Astrocyte (in vitro differentiated cells and primary cell): Measurements from ENCODE around the gene ATP5PB. TPM values are rescaled to one million over a fixed set of nuclear protein-coding genes. Genes with fewer than 3 reads are reported as not detected.

Experiments used
- DNase-seq: peaks from one replicate; pipeline ENCODE4 v3.0.0-alpha.2; 2010; ENCODE audit warnings: low read depth
- FAIRE-seq: peaks from 2 replicates; lab custom pipeline; 2011; peaks lifted over from hg19 to GRCh38; lab: Jason Lieb, UNC
- H2AFZ ChIP-seq: 2 replicates; pipeline ENCODE4 v1.6.0; 2012; ENCODE audit warnings: low read depth, low read length, inconsistent platforms
- H3K27ac ChIP-seq: 2 replicates; pipeline ENCODE4 v1.5.1; 2011; ENCODE audit warnings: low read depth, low read length, inconsistent platforms
- H3K27me3 ChIP-seq: 2 replicates; pipeline ENCODE4 v1.6.0; 2011; ENCODE audit warnings: low read length, inconsistent platforms; ENCODE audit not compliant: insufficient read depth
- H3K36me3 ChIP-seq: 2 replicates; pipeline ENCODE4 v1.5.1; 2011; ENCODE audit warnings: low read length, inconsistent platforms; ENCODE audit not compliant: insufficient read depth
- H3K4me1 ChIP-seq: 2 replicates; pipeline ENCODE4 v1.5.1; 2011; ENCODE audit warnings: low read length, inconsistent platforms; ENCODE audit not compliant: insufficient read depth
- H3K4me2 ChIP-seq: 2 replicates; pipeline ENCODE4 v1.6.0; 2012; ENCODE audit warnings: low read length, inconsistent platforms
- H3K4me3 ChIP-seq: 2 replicates; pipeline ENCODE4 v1.5.1; 2011; ENCODE audit warnings: low read depth, mild to moderate bottlenecking, low read length, inconsistent platforms; ENCODE audit not compliant: insufficient read depth
- H3K79me2 ChIP-seq: 2 replicates; pipeline ENCODE4 v1.6.0; 2012; ENCODE audit warnings: mild to moderate bottlenecking, low read length, inconsistent platforms; ENCODE audit not compliant: insufficient read depth
- H3K9ac ChIP-seq: 2 replicates; pipeline ENCODE4 v1.6.0; 2012; ENCODE audit warnings: mild to moderate bottlenecking, low read length, inconsistent platforms
- H3K9me3 ChIP-seq: 2 replicates; pipeline ENCODE4 v1.5.1; 2012; ENCODE audit warnings: low read depth, mild to moderate bottlenecking, low read length, inconsistent platforms; ENCODE audit not compliant: insufficient read depth
- H4K20me1 ChIP-seq: 2 replicates; pipeline ENCODE4 v1.6.0; 2012; ENCODE audit warnings: low read length, inconsistent platforms; ENCODE audit not compliant: insufficient read depth
- H3K27ac Mint-ChIP-seq: one replicate; pipeline ENCODE4 v1.8.0; 2021; ENCODE audit warnings: mild to moderate bottlenecking, mixed read lengths; ENCODE audit not compliant: unreplicated experiment
- H3K27me3 Mint-ChIP-seq: one replicate; pipeline ENCODE4 v1.8.0; 2021; ENCODE audit warnings: low read depth, mixed read lengths; ENCODE audit not compliant: unreplicated experiment
- H3K36me3 Mint-ChIP-seq: one replicate; pipeline ENCODE4 v1.8.0; 2021; ENCODE audit warnings: low read depth, mixed read lengths; ENCODE audit not compliant: unreplicated experiment
- H3K4me1 Mint-ChIP-seq: one replicate; pipeline ENCODE4 v1.8.0; 2021; ENCODE audit warnings: low read depth, mixed read lengths; ENCODE audit not compliant: unreplicated experiment
- H3K4me3 Mint-ChIP-seq: one replicate; pipeline ENCODE4 v1.8.0; 2021; ENCODE audit warnings: mild to moderate bottlenecking, moderate library complexity, mixed read lengths; ENCODE audit not compliant: unreplicated experiment
- H3K9me3 Mint-ChIP-seq: one replicate; pipeline ENCODE4 v1.8.0; 2021; ENCODE audit warnings: mild to moderate bottlenecking, mixed read lengths; ENCODE audit not compliant: unreplicated experiment
- CTCF ChIP-seq: IDR thresholded peaks from 2 replicates; pipeline ENCODE4 v1.5.1; 2011; ENCODE audit warnings: low read depth, mild to moderate bottlenecking, inconsistent platforms, low read length, moderate library complexity; ENCODE audit not compliant: insufficient read depth
- EZH2 ChIP-seq: IDR thresholded peaks from 2 replicates; pipeline ENCODE4 v1.6.1; 2012; ENCODE audit warnings: mild to moderate bottlenecking, low read length, inconsistent platforms; ENCODE audit not compliant: insufficient read depth
- total RNA-seq: library from RNA; stranded (reverse); gene quantifications from 2 replicates; pipeline ENCODE4 v1.2.1, GENCODE V29; 2021

The ATP5PB gene
- total RNA-seq, 1 donor from 2014 or later, result 214 TPM

GRCh38 chr1:111480674-111481073 is 31.4 kb downstream of the ATP5PB start:
- Histone ChIP-seq H3K9me3 (no peaks in the 10 kb centered on the region), H3K36me3 (no peaks in the 10 kb centered on the region), H3K4me3 (no peak overlapping the region), H4K20me1 (no peaks in the 10 kb centered on the region), H3K4me2 (no peak overlapping the region), H3K9ac (no peak overlapping the region), H3K27me3 (peaks cover 3% of the 10 kb centered on the region), H2AFZ (no peak overlapping the region), H3K4me1 (no peaks in the 10 kb centered on the region), H3K27ac (no peak overlapping the region), H3K79me2 (no peaks in the 10 kb centered on the region)
- Mint-ChIP-seq H3K4me1 (peaks cover 8% of the 10 kb centered on the region), H3K27me3 (peaks cover 9% of the 10 kb centered on the region), H3K36me3 (no peaks in the 10 kb centered on the region), H3K4me3 (no peak overlapping the region), H3K9me3 (no peaks in the 10 kb centered on the region), H3K27ac (no peak overlapping the region)
- FAIRE-seq (no peak), DNase-seq (no peak)
- TF ChIP-seq EZH2 (no peak), CTCF (no peak)

GRCh38 chr1:111481387-111482221 is 32.3 kb downstream of the ATP5PB start:
- peaks cover 3% of the 10 kb centered on the region for H3K27me3 ChIP-seq
- DNase-seq, result peak; percentile 32
- no peak overlapping the region for H3K9ac ChIP-seq
- no peak for TF ChIP-seq EZH2
- TF ChIP-seq CTCF, result peak; percentile 75
- H3K4me1 Mint-ChIP-seq, result peaks cover 8% of the 10 kb centered on the region
- H3K36me3 Mint-ChIP-seq, result no peaks in the 10 kb centered on the region
- peaks cover 9% of the 10 kb centered on the region for H3K27me3 Mint-ChIP-seq
- no peak overlapping the region for H3K27ac Mint-ChIP-seq
- no peak overlapping the region for H3K4me3 ChIP-seq
- H3K4me1 ChIP-seq, result no peaks in the 10 kb centered on the region
- no peaks in the 10 kb centered on the region for H3K9me3 ChIP-seq
- H3K79me2 ChIP-seq, result no peaks in the 10 kb centered on the region
- no peak for FAIRE-seq
- no peaks in the 10 kb centered on the region for H3K9me3 Mint-ChIP-seq
- H2AFZ ChIP-seq, result peak overlapping the region; percentile 8
- H3K27ac ChIP-seq, result no peak overlapping the region
- H3K4me3 Mint-ChIP-seq, result no peak overlapping the region
- H3K4me2 ChIP-seq, result no peak overlapping the region
- no peaks in the 10 kb centered on the region for H4K20me1 ChIP-seq
- no peaks in the 10 kb centered on the region for H3K36me3 ChIP-seq

GRCh38 chr1:111483166-111483565 is 33.9 kb downstream of the ATP5PB start:
- Histone ChIP-seq H4K20me1 (no peaks in the 10 kb centered on the region), H3K9ac (no peak overlapping the region), H3K4me3 (no peak overlapping the region), H3K4me1 (no peaks in the 10 kb centered on the region), H2AFZ (no peak overlapping the region), H3K27ac (no peak overlapping the region), H3K36me3 (no peaks in the 10 kb centered on the region), H3K4me2 (no peak overlapping the region), H3K9me3 (no peaks in the 10 kb centered on the region), H3K79me2 (no peaks in the 10 kb centered on the region), H3K27me3 (peaks cover 3% of the 10 kb centered on the region)
- H3K27me3 Mint-ChIP-seq, result peaks cover 11% of the 10 kb centered on the region
- DNase-seq (peak; percentile 35), FAIRE-seq (no peak)
- no peak for TF ChIP-seq EZH2
- TF ChIP-seq CTCF, result no peak
- no peaks in the 10 kb centered on the region for H3K9me3 Mint-ChIP-seq
- H3K27ac Mint-ChIP-seq, result no peak overlapping the region
- no peaks in the 10 kb centered on the region for H3K36me3 Mint-ChIP-seq
- H3K4me3 Mint-ChIP-seq, result no peak overlapping the region
- H3K4me1 Mint-ChIP-seq, result peaks cover 7% of the 10 kb centered on the region
